Activated CD4-positive, alpha-beta T cell treated with anti-CD3 and anti-CD28 coated beads for 1 hour (primary cell): ENCODE data around the gene DAB1.

ENCODE experiments used
- DNase-seq: peaks from one replicate; pipeline ENCODE4 v3.0.0-alpha.2; 2020

Gene DAB1

GRCh38 chr1:57423656-57424211, at the start of gene DAB1:
Gene DAB1 (minus strand): TSS chr1:57424060. CDS start chr1:57291030, 133,030 bp downstream.
- no peak for DNase-seq

GRCh38 chr1:57473448-57473847, 49.6 kb upstream of the DAB1 start:
- DNase-seq = no peak

GRCh38 chr1:57471995-57472394, 48.1 kb upstream of the DAB1 start:
- no peak for DNase-seq

GRCh38 chr1:57470036-57470435, 46.2 kb upstream of the DAB1 start:
- DNase-seq = no peak

- no peak for DNase-seq
Measured at GRCh38 chr1:57468641-57469523, 45.0 kb upstream of the DAB1 start.

GRCh38 chr1:57467830-57468229, 44.0 kb upstream of the DAB1 start:
- no peak for DNase-seq

GRCh38 chr1:57464756-57465155, 40.9 kb upstream of the DAB1 start:
- DNase-seq = no peak

- no peak for DNase-seq
Measured at GRCh38 chr1:57463343-57463742, 39.5 kb upstream of the DAB1 start.

GRCh38 chr1:57461405-57461804, 37.5 kb upstream of the DAB1 start:
- DNase-seq = no peak

GRCh38 chr1:57451516-57451915, 27.7 kb upstream of the DAB1 start:
- DNase-seq = no peak

- DNase-seq = no peak
Measured at GRCh38 chr1:57450981-57451380, 27.1 kb upstream of the DAB1 start.

- no peak for DNase-seq
Measured at GRCh38 chr1:57447551-57447950, 23.7 kb upstream of the DAB1 start.

- DNase-seq = no peak
Measured at GRCh38 chr1:57443004-57443403, 19.1 kb upstream of the DAB1 start.

- no peak for DNase-seq
Measured at GRCh38 chr1:57440096-57440495, 16.2 kb upstream of the DAB1 start.

- DNase-seq = no peak
Measured at GRCh38 chr1:57431400-57431799, 7.5 kb upstream of the DAB1 start.

GRCh38 chr1:57424231-57425027, 569 bp upstream of the DAB1 start:
- no peak for DNase-seq

GRCh38 chr1:57423135-57423655, 665 bp downstream of the DAB1 start:
- no peak for DNase-seq

GRCh38 chr1:57422271-57423134, 1.4 kb downstream of the DAB1 start:
- DNase-seq = no peak

GRCh38 chr1:57421806-57422205, 2.1 kb downstream of the DAB1 start:
- no peak for DNase-seq

- DNase-seq = no peak
Measured at GRCh38 chr1:57420981-57421785, 2.7 kb downstream of the DAB1 start.

GRCh38 chr1:57418971-57419370, 4.9 kb downstream of the DAB1 start:
- DNase-seq = no peak

GRCh38 chr1:57411262-57411661, 12.6 kb downstream of the DAB1 start:
- DNase-seq = no peak
